DND-41 (cell line): ENCODE results near the gene CHMP4A.

Experiments
- EZH2 ChIP-seq: IDR thresholded peaks from 3 replicates; pipeline ENCODE4 v1.6.1; 2012; ENCODE audit warnings: borderline replicate concordance, low read depth, mild to moderate bottlenecking, moderate library complexity, low read length, inconsistent platforms; ENCODE audit not compliant: severe bottlenecking
- TF ChIP-seq, protein P1 (sequence below): IDR thresholded peaks from 2 replicates; pipeline ENCODE4 v1.5.1; 2012; ENCODE audit warnings: borderline replicate concordance, low read length, moderate library complexity, mild to moderate bottlenecking; ENCODE audit not compliant: poor library complexity, severe bottlenecking; ENCODE audit errors: extremely low read depth

DNA sequence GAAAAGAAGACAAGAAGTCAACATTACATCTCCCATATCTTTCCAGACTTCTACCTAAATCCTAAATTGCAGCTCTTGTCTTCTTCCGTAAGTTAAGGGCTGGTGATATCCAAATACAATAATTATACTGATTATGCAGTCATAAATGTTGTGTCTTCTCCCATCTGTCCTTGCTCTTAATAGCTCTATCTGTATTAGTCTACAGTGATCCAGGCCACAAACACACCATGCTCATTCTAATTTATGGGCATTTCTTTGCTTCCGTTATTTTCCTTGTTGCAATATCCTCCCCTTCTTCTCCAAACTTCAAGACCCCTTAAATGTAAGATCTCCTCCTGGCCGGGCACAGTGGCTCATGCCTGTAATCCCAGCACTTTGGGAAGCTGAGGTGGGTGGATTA is 6.2 kb upstream of the CHMP4A start:
- TF ChIP-seq, protein P1, sequence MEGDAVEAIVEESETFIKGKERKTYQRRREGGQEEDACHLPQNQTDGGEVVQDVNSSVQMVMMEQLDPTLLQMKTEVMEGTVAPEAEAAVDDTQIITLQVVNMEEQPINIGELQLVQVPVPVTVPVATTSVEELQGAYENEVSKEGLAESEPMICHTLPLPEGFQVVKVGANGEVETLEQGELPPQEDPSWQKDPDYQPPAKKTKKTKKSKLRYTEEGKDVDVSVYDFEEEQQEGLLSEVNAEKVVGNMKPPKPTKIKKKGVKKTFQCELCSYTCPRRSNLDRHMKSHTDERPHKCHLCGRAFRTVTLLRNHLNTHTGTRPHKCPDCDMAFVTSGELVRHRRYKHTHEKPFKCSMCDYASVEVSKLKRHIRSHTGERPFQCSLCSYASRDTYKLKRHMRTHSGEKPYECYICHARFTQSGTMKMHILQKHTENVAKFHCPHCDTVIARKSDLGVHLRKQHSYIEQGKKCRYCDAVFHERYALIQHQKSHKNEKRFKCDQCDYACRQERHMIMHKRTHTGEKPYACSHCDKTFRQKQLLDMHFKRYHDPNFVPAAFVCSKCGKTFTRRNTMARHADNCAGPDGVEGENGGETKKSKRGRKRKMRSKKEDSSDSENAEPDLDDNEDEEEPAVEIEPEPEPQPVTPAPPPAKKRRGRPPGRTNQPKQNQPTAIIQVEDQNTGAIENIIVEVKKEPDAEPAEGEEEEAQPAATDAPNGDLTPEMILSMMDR, result no peak
- TF ChIP-seq EZH2, result no peak
